WTC11 (cell line): ENCODE measurements around the gene GRAMD2B. TPM values are rescaled to one million over a fixed set of nuclear protein-coding genes. Genes with fewer than 3 reads are reported as not detected.
"Not testable (repeated sequence)": the region's sequence is repeated elsewhere in the genome, so short reads cannot be mapped to it uniquely, and the experiment has no call there.

ENCODE experiments used
- ATAC-seq: fragments of 200-7000 bp; cut with Tn5 transposase; 2 replicates; pipeline ENCODE4 v1.10.0; 2021; ENCODE audit warnings: mild to moderate bottlenecking, moderate library complexity
- CTCF ChIA-PET: fragments of 300-600 bp; sonication (Branson Sonifier 250); formaldehyde crosslinking; loops from one replicate; lab custom pipeline; 2021; ENCODE audit warnings: antibody characterized with exemption; lab: Charles Lee
- POLR2A ChIA-PET: fragments of 350-600 bp; sonication (Branson Sonifier 250); formaldehyde crosslinking; loops from one replicate; lab custom pipeline; 2021; ENCODE audit warnings: antibody characterized with exemption; lab: Charles Lee
- DNase-seq: peaks from one replicate; pipeline ENCODE4 v3.0.0; 2021; ENCODE audit warnings: low spot score
- H3K27ac Mint-ChIP-seq: 2 replicates; pipeline ENCODE4 v1.8.0; 2021; ENCODE audit warnings: mixed read lengths
- H3K27me3 Mint-ChIP-seq: 2 replicates; pipeline ENCODE4 v1.8.0; 2021; ENCODE audit warnings: low read depth, mild to moderate bottlenecking, moderate library complexity, mixed read lengths
- H3K36me3 Mint-ChIP-seq: 2 replicates; pipeline ENCODE4 v1.8.0; 2021; ENCODE audit warnings: mixed read lengths
- H3K4me1 Mint-ChIP-seq: 2 replicates; pipeline ENCODE4 v1.8.0; 2022; ENCODE audit warnings: mixed read lengths
- H3K4me3 Mint-ChIP-seq: 2 replicates; pipeline ENCODE4 v1.8.0; 2021; ENCODE audit warnings: mild to moderate bottlenecking, moderate library complexity, mixed read lengths
- H3K9me3 Mint-ChIP-seq: 2 replicates; pipeline ENCODE4 v1.8.0; 2021; ENCODE audit warnings: mixed read lengths
- ATF1 ChIP-seq: sonication (generic); formaldehyde crosslinking; IDR thresholded peaks from 2 replicates; pipeline ENCODE4 v1.8.1; 2023; ENCODE audit warnings: mild to moderate bottlenecking, moderate library complexity, missing genetic modification reagents
- ESRRA ChIP-seq: sonication (generic); formaldehyde crosslinking; IDR thresholded peaks from 2 replicates; pipeline ENCODE4 v1.8.1; 2022; ENCODE audit warnings: mild to moderate bottlenecking, missing genetic modification reagents, borderline replicate concordance
- ETV6 ChIP-seq: sonication (generic); formaldehyde crosslinking; IDR thresholded peaks from 2 replicates; pipeline ENCODE4 v1.8.1; 2022; ENCODE audit warnings: mild to moderate bottlenecking, missing genetic modification reagents
- GRHL2 ChIP-seq: fragments of 250-450 bp; sonication (Bioruptor Pico); IDR thresholded peaks from 2 replicates; pipeline ENCODE4 v1.8.0; 2022; ENCODE audit warnings: mild to moderate bottlenecking, moderate library complexity; ENCODE audit not compliant: insufficient replicate concordance, severe bottlenecking
- HMGA2 ChIP-seq: fragments of 250-450 bp; sonication (Bioruptor Pico); IDR thresholded peaks from 2 replicates; pipeline ENCODE4 v1.4.0; 2021; ENCODE audit warnings: mild to moderate bottlenecking, moderate library complexity
- MLX ChIP-seq: sonication (generic); formaldehyde crosslinking; IDR thresholded peaks from 2 replicates; pipeline ENCODE4 v1.8.1; 2023; ENCODE audit warnings: mild to moderate bottlenecking, missing genetic modification reagents, moderate library complexity
- NFE2L1 ChIP-seq: sonication (generic); formaldehyde crosslinking; IDR thresholded peaks from 2 replicates; pipeline ENCODE4 v1.8.1; 2023; ENCODE audit warnings: missing genetic modification reagents
- NR1H2 ChIP-seq: sonication (generic); formaldehyde crosslinking; IDR thresholded peaks from 2 replicates; pipeline ENCODE4 v1.9.0; 2021; ENCODE audit warnings: mild to moderate bottlenecking, moderate library complexity, missing genetic modification reagents
- PREB ChIP-seq: sonication (generic); formaldehyde crosslinking; IDR thresholded peaks from 2 replicates; pipeline ENCODE4 v1.8.1; 2022; ENCODE audit warnings: mild to moderate bottlenecking, missing genetic modification reagents, moderate library complexity, borderline replicate concordance
- PRRX2 ChIP-seq: fragments of 250-450 bp; sonication (Bioruptor Pico); IDR thresholded peaks from 2 replicates; pipeline ENCODE4 v1.8.0; 2021; ENCODE audit warnings: mild to moderate bottlenecking
- RORB ChIP-seq: fragments of 250-450 bp; sonication (Bioruptor Pico); IDR thresholded peaks from 2 replicates; pipeline ENCODE4 v1.9.0; 2021; ENCODE audit warnings: mild to moderate bottlenecking
- SP1 ChIP-seq: sonication (generic); formaldehyde crosslinking; conservative IDR thresholded peaks from 2 replicates; pipeline ENCODE4 v1.8.1; 2022; ENCODE audit warnings: missing genetic modification reagents
- STAT6 ChIP-seq: sonication (generic); formaldehyde crosslinking; conservative IDR thresholded peaks from 2 replicates; pipeline ENCODE4 v1.8.1; 2023; ENCODE audit warnings: mild to moderate bottlenecking, low read depth, missing genetic modification reagents, moderate library complexity
- TEAD1 ChIP-seq: sonication (generic); formaldehyde crosslinking; IDR thresholded peaks from 2 replicates; pipeline ENCODE4 v1.8.0; 2022; ENCODE audit warnings: mild to moderate bottlenecking, missing genetic modification reagents
- ZNF219 ChIP-seq: sonication (generic); formaldehyde crosslinking; IDR thresholded peaks from 2 replicates; pipeline ENCODE4 v1.8.0; 2023; ENCODE audit warnings: missing genetic modification reagents, mild to moderate bottlenecking, borderline replicate concordance
- total RNA-seq: library from RNA; stranded (reverse); gene quantifications from 3 replicates; pipeline ENCODE4 v1.2.3, GENCODE V29; 2021
- TF ChIP-seq, protein P1 (sequence below): sonication (generic); formaldehyde crosslinking; IDR thresholded peaks from 2 replicates; pipeline ENCODE4 v1.8.1; 2023; ENCODE audit warnings: mild to moderate bottlenecking, missing genetic modification reagents, borderline replicate concordance
- TF ChIP-seq, protein P2 (sequence below): sonication (generic); formaldehyde crosslinking; IDR thresholded peaks from 2 replicates; pipeline ENCODE4 v1.8.1; 2022; ENCODE audit warnings: mild to moderate bottlenecking, moderate library complexity, missing genetic modification reagents
- TF ChIP-seq, protein P3 (sequence below): fragments of 250-450 bp; sonication (Bioruptor Pico); IDR thresholded peaks from 2 replicates; pipeline ENCODE4 v2.1.2; 2022; ENCODE audit warnings: mild to moderate bottlenecking, moderate library complexity
- TF ChIP-seq, protein P4 (sequence below): fragments of 250-450 bp; sonication (Bioruptor Pico); IDR thresholded peaks from 2 replicates; pipeline ENCODE4 v1.9.0; 2021; ENCODE audit warnings: mild to moderate bottlenecking

Gene GRAMD2B
- total RNA-seq, 1 experiment from 2014 or later = 11.6 TPM

GRCh38 chr5:126469536-126470316, 46.5 kb downstream of the GRAMD2B start (continued):
- TF ChIP-seq, protein P1, sequence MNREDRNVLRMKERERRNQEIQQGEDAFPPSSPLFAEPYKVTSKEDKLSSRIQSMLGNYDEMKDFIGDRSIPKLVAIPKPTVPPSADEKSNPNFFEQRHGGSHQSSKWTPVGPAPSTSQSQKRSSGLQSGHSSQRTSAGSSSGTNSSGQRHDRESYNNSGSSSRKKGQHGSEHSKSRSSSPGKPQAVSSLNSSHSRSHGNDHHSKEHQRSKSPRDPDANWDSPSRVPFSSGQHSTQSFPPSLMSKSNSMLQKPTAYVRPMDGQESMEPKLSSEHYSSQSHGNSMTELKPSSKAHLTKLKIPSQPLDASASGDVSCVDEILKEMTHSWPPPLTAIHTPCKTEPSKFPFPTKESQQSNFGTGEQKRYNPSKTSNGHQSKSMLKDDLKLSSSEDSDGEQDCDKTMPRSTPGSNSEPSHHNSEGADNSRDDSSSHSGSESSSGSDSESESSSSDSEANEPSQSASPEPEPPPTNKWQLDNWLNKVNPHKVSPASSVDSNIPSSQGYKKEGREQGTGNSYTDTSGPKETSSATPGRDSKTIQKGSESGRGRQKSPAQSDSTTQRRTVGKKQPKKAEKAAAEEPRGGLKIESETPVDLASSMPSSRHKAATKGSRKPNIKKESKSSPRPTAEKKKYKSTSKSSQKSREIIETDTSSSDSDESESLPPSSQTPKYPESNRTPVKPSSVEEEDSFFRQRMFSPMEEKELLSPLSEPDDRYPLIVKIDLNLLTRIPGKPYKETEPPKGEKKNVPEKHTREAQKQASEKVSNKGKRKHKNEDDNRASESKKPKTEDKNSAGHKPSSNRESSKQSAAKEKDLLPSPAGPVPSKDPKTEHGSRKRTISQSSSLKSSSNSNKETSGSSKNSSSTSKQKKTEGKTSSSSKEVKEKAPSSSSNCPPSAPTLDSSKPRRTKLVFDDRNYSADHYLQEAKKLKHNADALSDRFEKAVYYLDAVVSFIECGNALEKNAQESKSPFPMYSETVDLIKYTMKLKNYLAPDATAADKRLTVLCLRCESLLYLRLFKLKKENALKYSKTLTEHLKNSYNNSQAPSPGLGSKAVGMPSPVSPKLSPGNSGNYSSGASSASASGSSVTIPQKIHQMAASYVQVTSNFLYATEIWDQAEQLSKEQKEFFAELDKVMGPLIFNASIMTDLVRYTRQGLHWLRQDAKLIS (CRISPR knock-in tag) = no peak
- TF ChIP-seq SP1 (CRISPR knock-in tag) (no peak), NR1H2 (no peak), GRHL2 (CRISPR knock-in tag) (no peak)

DNA sequence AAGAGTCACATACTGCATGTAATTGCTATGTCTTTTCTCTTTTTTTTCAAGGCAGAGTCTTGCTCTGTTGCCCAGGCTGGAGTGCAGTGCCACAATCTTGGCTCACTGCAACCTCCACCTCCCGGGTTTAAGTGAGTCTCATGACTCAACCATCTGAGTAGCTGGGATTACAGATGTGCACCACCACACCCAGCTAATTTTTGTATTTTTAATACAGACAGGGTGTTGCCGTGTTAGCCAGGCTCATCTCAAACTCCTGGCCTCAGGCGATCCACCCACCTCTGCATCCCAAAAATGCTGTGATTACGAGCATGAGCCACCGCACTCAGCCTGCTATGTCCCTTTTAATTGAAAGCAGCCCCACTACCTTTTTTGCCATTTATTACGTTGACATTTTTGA, 47.3 kb downstream of the GRAMD2B start:
- CTCF ChIA-PET, H3K9me3 Mint-ChIP-seq, H3K36me3 Mint-ChIP-seq, POLR2A ChIA-PET, ATAC-seq, H3K4me3 Mint-ChIP-seq, H3K27ac Mint-ChIP-seq, DNase-seq: not testable (repeated sequence)
- Mint-ChIP-seq H3K4me1 (peaks cover 11% of the 10 kb centered on the region), H3K27me3 (peaks cover 13% of the 10 kb centered on the region)

GRCh38 chr5:126471247-126471646, 48.0 kb downstream of the GRAMD2B start:
- ATAC-seq (no peak), DNase-seq (no peak)
- peaks cover 6% of the 10 kb centered on the region for H3K27me3 Mint-ChIP-seq
- no peak overlapping the region for H3K4me3 Mint-ChIP-seq
- TF ChIP-seq, protein P2, sequence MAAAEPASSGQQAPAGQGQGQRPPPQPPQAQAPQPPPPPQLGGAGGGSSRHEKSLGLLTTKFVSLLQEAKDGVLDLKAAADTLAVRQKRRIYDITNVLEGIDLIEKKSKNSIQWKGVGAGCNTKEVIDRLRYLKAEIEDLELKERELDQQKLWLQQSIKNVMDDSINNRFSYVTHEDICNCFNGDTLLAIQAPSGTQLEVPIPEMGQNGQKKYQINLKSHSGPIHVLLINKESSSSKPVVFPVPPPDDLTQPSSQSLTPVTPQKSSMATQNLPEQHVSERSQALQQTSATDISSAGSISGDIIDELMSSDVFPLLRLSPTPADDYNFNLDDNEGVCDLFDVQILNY (CRISPR knock-in tag) = no peak
- no peak for TF ChIP-seq HMGA2 (CRISPR knock-in tag)
- TF ChIP-seq PRRX2 = no peak
- no peak for TF ChIP-seq ETV6 (CRISPR knock-in tag)
- TF ChIP-seq ATF1 = no peak
- no peak for TF ChIP-seq NFE2L1 (CRISPR knock-in tag)
- no peak for TF ChIP-seq STAT6 (CRISPR knock-in tag)
- TF ChIP-seq TEAD1 (CRISPR knock-in tag) = no peak
- no peak for TF ChIP-seq PREB (CRISPR knock-in tag)
- no peak for TF ChIP-seq RORB (CRISPR knock-in tag)
- TF ChIP-seq, protein P3, sequence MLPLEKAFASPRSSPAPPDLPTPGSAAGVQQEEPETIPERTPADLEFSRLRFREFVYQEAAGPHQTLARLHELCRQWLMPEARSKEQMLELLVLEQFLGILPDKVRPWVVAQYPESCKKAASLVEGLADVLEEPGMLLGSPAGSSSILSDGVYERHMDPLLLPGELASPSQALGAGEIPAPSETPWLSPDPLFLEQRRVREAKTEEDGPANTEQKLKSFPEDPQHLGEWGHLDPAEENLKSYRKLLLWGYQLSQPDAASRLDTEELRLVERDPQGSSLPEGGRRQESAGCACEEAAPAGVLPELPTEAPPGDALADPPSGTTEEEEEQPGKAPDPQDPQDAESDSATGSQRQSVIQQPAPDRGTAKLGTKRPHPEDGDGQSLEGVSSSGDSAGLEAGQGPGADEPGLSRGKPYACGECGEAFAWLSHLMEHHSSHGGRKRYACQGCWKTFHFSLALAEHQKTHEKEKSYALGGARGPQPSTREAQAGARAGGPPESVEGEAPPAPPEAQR = no peak
- TF ChIP-seq, protein P4, sequence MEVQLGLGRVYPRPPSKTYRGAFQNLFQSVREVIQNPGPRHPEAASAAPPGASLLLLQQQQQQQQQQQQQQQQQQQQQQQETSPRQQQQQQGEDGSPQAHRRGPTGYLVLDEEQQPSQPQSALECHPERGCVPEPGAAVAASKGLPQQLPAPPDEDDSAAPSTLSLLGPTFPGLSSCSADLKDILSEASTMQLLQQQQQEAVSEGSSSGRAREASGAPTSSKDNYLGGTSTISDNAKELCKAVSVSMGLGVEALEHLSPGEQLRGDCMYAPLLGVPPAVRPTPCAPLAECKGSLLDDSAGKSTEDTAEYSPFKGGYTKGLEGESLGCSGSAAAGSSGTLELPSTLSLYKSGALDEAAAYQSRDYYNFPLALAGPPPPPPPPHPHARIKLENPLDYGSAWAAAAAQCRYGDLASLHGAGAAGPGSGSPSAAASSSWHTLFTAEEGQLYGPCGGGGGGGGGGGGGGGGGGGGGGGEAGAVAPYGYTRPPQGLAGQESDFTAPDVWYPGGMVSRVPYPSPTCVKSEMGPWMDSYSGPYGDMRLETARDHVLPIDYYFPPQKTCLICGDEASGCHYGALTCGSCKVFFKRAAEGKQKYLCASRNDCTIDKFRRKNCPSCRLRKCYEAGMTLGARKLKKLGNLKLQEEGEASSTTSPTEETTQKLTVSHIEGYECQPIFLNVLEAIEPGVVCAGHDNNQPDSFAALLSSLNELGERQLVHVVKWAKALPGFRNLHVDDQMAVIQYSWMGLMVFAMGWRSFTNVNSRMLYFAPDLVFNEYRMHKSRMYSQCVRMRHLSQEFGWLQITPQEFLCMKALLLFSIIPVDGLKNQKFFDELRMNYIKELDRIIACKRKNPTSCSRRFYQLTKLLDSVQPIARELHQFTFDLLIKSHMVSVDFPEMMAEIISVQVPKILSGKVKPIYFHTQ = no peak
- no peak for TF ChIP-seq ZNF219
- no peak for TF ChIP-seq MLX (CRISPR knock-in tag)
- no peak for TF ChIP-seq ESRRA
- no peaks in the 10 kb centered on the region for H3K9me3 Mint-ChIP-seq
- ChIA-PET CTCF (no interaction called here), POLR2A (no interaction called here)
- peaks cover 11% of the 10 kb centered on the region for H3K4me1 Mint-ChIP-seq
- no peak overlapping the region for H3K27ac Mint-ChIP-seq
- H3K36me3 Mint-ChIP-seq = peaks cover 8% of the 10 kb centered on the region
